ENCODE measurements around the gene LEFTY2. TPM values are rescaled to one million over a fixed set of nuclear protein-coding genes. Genes with fewer than 3 reads are reported as not detected.
A peak's percentile ranks its signal among the peaks of the same experiment; 100 is the strongest.

The LEFTY2 gene
- total RNA-seq, 2 donors from 2014 or later: 6.2 to 9.4 TPM

DNA sequence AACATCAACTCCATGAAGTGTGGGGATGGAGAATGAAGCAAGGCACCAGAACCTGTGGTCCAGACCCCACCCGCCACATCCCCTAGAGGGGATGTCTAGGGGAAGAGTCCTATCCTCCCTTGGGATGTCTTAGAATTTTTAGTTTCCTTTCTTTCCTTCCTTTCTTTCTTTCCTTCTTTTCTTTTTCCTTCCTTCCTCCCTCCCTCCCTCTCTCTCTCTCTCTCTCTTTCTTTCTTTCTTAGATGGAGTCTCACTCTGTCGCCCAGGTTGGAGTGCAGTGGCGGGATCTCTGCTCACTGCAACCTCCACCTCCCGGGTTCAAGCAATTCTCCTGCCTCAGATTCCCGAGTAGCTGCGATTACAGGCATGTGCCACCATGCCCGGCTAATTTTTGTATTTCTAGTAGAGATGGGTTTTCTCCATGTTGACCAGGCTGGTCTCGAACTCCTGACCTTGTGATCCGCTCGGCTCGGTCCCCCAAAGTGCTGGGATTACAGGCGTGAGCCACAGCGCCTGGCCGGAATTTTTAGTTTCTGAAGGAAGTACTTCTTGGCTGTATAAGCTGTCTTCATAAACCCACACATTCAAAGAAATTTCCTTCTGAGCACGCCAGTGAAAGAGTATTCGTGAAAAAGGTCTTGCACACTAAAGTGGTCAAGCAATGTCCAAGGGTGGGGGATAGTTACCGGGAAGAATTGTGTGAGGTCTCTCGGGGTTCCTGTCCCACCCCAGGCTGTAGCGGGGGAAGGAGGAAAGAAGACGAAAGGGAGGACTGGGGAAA lies 20.8 kb upstream of the LEFTY2 start:
- Histone ChIP-seq H3K36me3 (no peaks in the 10 kb centered on the region), H3K4me1 (ENCODE audit: control insufficient read depth in 1 of 2, low read depth in 2 of 2) (peaks cover 3 to 7% of the 10 kb centered on the region in 2 donors), H3K9me3 (no peaks in the 10 kb centered on the region), H3K4me3 (no peak overlapping the region), H3K27me3 (replicated peaks; ENCODE audit: insufficient read depth) (no peaks in the 10 kb centered on the region), H3K27ac (no peak overlapping the region)
- TF ChIP-seq, protein P1, sequence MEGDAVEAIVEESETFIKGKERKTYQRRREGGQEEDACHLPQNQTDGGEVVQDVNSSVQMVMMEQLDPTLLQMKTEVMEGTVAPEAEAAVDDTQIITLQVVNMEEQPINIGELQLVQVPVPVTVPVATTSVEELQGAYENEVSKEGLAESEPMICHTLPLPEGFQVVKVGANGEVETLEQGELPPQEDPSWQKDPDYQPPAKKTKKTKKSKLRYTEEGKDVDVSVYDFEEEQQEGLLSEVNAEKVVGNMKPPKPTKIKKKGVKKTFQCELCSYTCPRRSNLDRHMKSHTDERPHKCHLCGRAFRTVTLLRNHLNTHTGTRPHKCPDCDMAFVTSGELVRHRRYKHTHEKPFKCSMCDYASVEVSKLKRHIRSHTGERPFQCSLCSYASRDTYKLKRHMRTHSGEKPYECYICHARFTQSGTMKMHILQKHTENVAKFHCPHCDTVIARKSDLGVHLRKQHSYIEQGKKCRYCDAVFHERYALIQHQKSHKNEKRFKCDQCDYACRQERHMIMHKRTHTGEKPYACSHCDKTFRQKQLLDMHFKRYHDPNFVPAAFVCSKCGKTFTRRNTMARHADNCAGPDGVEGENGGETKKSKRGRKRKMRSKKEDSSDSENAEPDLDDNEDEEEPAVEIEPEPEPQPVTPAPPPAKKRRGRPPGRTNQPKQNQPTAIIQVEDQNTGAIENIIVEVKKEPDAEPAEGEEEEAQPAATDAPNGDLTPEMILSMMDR (IDR thresholded peaks at IDR 0.05): no peak
- DNase-seq (ENCODE audit: low spot score) (no peak), ATAC-seq (ENCODE audit: insufficient number of reproducible peaks, low FRiP score, low read depth) (no peak)

GRCh38 chr1:225958041-225958440 lies 17.0 kb upstream of the LEFTY2 start:
- TF ChIP-seq, protein P1 (IDR thresholded peaks at IDR 0.05): no peak
- Histone ChIP-seq H3K9me3 (no peaks in the 10 kb centered on the region), H3K27ac (no peak overlapping the region), H3K36me3 (no peaks in the 10 kb centered on the region), H3K4me3 (no peak overlapping the region), H3K4me1 (ENCODE audit: control insufficient read depth in 1 of 2, low read depth in 2 of 2) (peaks cover 0 to 3% of the 10 kb centered on the region in 2 donors), H3K27me3 (replicated peaks; ENCODE audit: insufficient read depth) (no peaks in the 10 kb centered on the region)
- no peak for ATAC-seq (ENCODE audit: insufficient number of reproducible peaks, low FRiP score, low read depth)
- DNase-seq (ENCODE audit: low spot score): no peak

- Histone ChIP-seq H3K36me3 (no peaks in the 10 kb centered on the region), H3K4me1 (ENCODE audit: control insufficient read depth in 1 of 2, low read depth in 2 of 2) (peaks cover 0 to 9% of the 10 kb centered on the region in 2 donors), H3K4me3 (no peak overlapping the region), H3K9me3 (no peaks in the 10 kb centered on the region), H3K27ac (no peak overlapping the region), H3K27me3 (replicated peaks; ENCODE audit: insufficient read depth) (no peaks in the 10 kb centered on the region)
- ATAC-seq (ENCODE audit: insufficient number of reproducible peaks, low FRiP score, low read depth) (no peak), DNase-seq (ENCODE audit: low spot score) (no peak)
- TF ChIP-seq, protein P1 (IDR thresholded peaks at IDR 0.05): no peak
Observed at GRCh38 chr1:225954753-225955152, 13.7 kb upstream of the LEFTY2 start.

DNA sequence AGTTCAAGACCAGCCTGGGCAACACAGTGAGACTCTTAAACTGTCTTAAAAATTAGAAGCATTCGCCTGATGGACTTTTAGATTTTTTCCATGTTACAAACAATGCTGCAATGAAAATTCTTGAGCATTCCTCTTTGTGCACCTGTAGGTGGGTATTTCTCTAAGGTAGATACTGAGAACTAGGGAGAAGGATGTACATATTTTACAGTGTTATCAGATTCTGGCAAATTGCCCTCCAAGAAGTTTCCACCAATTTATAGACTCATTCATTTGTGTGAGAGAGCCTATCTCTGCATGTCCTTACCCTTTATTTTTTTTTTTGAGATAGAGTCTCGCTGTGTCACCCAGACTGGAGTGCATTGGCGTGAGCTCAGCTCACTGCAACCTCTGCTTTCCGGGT lies 12.3 kb upstream of the LEFTY2 start:
- Histone ChIP-seq H3K9me3 (no peaks in the 10 kb centered on the region), H3K27me3 (replicated peaks; ENCODE audit: insufficient read depth) (no peaks in the 10 kb centered on the region), H3K36me3 (no peaks in the 10 kb centered on the region), H3K4me3 (no peak overlapping the region), H3K27ac (no peak overlapping the region), H3K4me1 (ENCODE audit: control insufficient read depth in 1 of 2, low read depth in 2 of 2) (peaks cover 0 to 9% of the 10 kb centered on the region in 2 donors)
- ATAC-seq (ENCODE audit: insufficient number of reproducible peaks, low FRiP score, low read depth): no peak
- DNase-seq (ENCODE audit: low spot score): no peak
- TF ChIP-seq, protein P1 (IDR thresholded peaks at IDR 0.05): no peak

DNA sequence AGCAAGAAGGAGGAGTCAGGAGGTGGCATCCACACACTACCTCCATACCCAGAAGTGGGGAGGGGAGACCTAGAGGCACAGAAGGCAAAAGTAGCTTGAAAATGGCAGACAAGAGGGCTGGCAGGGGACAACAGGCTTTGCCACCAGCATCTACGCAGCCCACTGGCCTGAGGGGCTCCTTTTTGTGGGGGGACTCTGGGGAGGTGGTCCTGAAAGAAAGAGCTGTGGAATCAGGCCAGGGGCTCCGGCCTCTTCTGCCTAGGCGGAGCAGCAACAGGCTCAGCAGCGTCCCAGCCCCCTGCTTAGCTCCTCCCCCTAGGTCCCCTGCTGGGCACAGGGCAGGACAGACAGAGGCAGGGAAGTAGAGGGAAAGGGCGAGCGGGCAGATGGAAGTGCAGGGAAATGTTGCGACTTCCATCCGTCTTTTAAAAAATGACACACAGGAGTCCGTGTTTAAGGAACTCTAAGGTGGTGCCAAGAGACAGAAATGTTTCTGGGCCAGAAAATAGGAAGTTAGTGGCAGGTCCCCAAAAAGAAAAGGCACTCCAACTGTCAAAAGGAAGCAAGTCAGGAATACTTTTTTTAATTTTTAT lies 10.0 kb upstream of the LEFTY2 start:
- H3K4me3 ChIP-seq: peak overlapping the region; percentile 27
- TF ChIP-seq, protein P1 (IDR thresholded peaks at IDR 0.05): no peak
- no peaks in the 10 kb centered on the region for H3K27me3 ChIP-seq (replicated peaks; ENCODE audit: insufficient read depth)
- H3K27ac ChIP-seq: no peak overlapping the region
- no peaks in the 10 kb centered on the region for H3K9me3 ChIP-seq
- H3K36me3 ChIP-seq: no peaks in the 10 kb centered on the region
- DNase-seq (ENCODE audit: low spot score) (no peak), ATAC-seq (ENCODE audit: insufficient number of reproducible peaks, low FRiP score, low read depth) (peak; percentile 46)
- peaks cover 0 to 9% of the 10 kb centered on the region in 2 donors for H3K4me1 ChIP-seq (ENCODE audit: control insufficient read depth in 1 of 2, low read depth in 2 of 2)
